ENCODE data around the gene MSRB3. TPM values are rescaled to one million over a fixed set of nuclear protein-coding genes. Genes with fewer than 3 reads are reported as not detected.

The MSRB3 gene
- polyA plus RNA-seq, 1 donor (not counting 4 experiments of a cell fraction or from before 2014, with no cell fraction given), result 12.3 TPM

- H3K79me2 ChIP-seq (ENCODE audit: control insufficient read depth, insufficient read depth, low read length), result no peaks in the 10 kb centered on the region
- no peaks in the 10 kb centered on the region for H3K36me3 ChIP-seq (ENCODE audit: control insufficient read depth in 2 of 2, extremely low read depth in 1 of 2, insufficient read depth in 2 of 2, low read length in 2 of 2)
- H3K9ac ChIP-seq (ENCODE audit: control insufficient read depth, extremely low read depth, insufficient read depth, low read length), result no peak overlapping the region
- TF ChIP-seq, protein P1, sequence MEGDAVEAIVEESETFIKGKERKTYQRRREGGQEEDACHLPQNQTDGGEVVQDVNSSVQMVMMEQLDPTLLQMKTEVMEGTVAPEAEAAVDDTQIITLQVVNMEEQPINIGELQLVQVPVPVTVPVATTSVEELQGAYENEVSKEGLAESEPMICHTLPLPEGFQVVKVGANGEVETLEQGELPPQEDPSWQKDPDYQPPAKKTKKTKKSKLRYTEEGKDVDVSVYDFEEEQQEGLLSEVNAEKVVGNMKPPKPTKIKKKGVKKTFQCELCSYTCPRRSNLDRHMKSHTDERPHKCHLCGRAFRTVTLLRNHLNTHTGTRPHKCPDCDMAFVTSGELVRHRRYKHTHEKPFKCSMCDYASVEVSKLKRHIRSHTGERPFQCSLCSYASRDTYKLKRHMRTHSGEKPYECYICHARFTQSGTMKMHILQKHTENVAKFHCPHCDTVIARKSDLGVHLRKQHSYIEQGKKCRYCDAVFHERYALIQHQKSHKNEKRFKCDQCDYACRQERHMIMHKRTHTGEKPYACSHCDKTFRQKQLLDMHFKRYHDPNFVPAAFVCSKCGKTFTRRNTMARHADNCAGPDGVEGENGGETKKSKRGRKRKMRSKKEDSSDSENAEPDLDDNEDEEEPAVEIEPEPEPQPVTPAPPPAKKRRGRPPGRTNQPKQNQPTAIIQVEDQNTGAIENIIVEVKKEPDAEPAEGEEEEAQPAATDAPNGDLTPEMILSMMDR (optimal IDR thresholded peaks at IDR 0.05 in 1 of 3, IDR thresholded peaks at IDR 0.05 in 1 of 3, conservative IDR thresholded peaks at IDR 0.05 in 1 of 3; ENCODE audit: extremely low read depth in 1 of 3, insufficient read depth in 2 of 3, low read length in 3 of 3), result no peak
- no peak for TF ChIP-seq EZH2 (IDR thresholded peaks at IDR 0.05; ENCODE audit: low read length)
- no peaks in the 10 kb centered on the region for H4K20me1 ChIP-seq (ENCODE audit: control insufficient read depth, extremely low read depth, insufficient read depth, low read length)
- H3K27ac ChIP-seq (ENCODE audit: control insufficient read depth, insufficient read depth, low read length), result no peak overlapping the region
- FAIRE-seq (no peak), DNase-seq (ENCODE audit: low read depth, low spot score) (no peak)
- H2AFZ ChIP-seq (ENCODE audit: control insufficient read depth, low read length), result no peak overlapping the region
- dilution Hi-C loops (cut with MboI; ENCODE audit: extremely low pct_ligation_motif_present, low sequenced_read_pairs), result no loop called here
- H3K27me3 ChIP-seq (ENCODE audit: control insufficient read depth, extremely low read depth, insufficient read depth, low read length), result peaks cover 11% of the 10 kb centered on the region
- H3K4me2 ChIP-seq (ENCODE audit: control insufficient read depth, extremely low read depth, insufficient read depth, low read depth, low read length), result no peak overlapping the region
- H3K9me3 ChIP-seq (ENCODE audit: control insufficient read depth, low read depth, low read length), result no peaks in the 10 kb centered on the region
- H3K9me1 ChIP-seq (ENCODE audit: control insufficient read depth, extremely low read depth, insufficient read depth, low read length), result no peaks in the 10 kb centered on the region
- no peaks in the 10 kb centered on the region for H3K4me1 ChIP-seq (ENCODE audit: control insufficient read depth, extremely low read depth, insufficient read depth, low read length)
- no peak overlapping the region for H3K4me3 ChIP-seq (ENCODE audit: control insufficient read depth in 2 of 3, extremely low read depth in 1 of 3, insufficient read depth in 2 of 3, low read depth in 1 of 3, low read length in 3 of 3)
Observed at GRCh38 chr12:65292241-65292640, 13.8 kb downstream of the MSRB3 start.

GRCh38 chr12:65293735-65294134 is 15.3 kb downstream of the MSRB3 start:
- no peaks in the 10 kb centered on the region for H3K36me3 ChIP-seq (ENCODE audit: control insufficient read depth in 2 of 2, extremely low read depth in 1 of 2, insufficient read depth in 2 of 2, low read length in 2 of 2)
- H3K9me3 ChIP-seq (ENCODE audit: control insufficient read depth, low read depth, low read length), result no peaks in the 10 kb centered on the region
- no peak for TF ChIP-seq EZH2 (IDR thresholded peaks at IDR 0.05; ENCODE audit: low read length)
- TF ChIP-seq, protein P1 (optimal IDR thresholded peaks at IDR 0.05 in 1 of 3, IDR thresholded peaks at IDR 0.05 in 1 of 3, conservative IDR thresholded peaks at IDR 0.05 in 1 of 3; ENCODE audit: extremely low read depth in 1 of 3, insufficient read depth in 2 of 3, low read length in 3 of 3), result no peak
- FAIRE-seq, result no peak
- H4K20me1 ChIP-seq (ENCODE audit: control insufficient read depth, extremely low read depth, insufficient read depth, low read length), result no peaks in the 10 kb centered on the region
- no peak for DNase-seq (ENCODE audit: low read depth, low spot score)
- no peak overlapping the region for H3K9ac ChIP-seq (ENCODE audit: control insufficient read depth, extremely low read depth, insufficient read depth, low read length)
- H3K4me2 ChIP-seq (ENCODE audit: control insufficient read depth, extremely low read depth, insufficient read depth, low read depth, low read length), result no peak overlapping the region
- peaks cover 11% of the 10 kb centered on the region for H3K27me3 ChIP-seq (ENCODE audit: control insufficient read depth, extremely low read depth, insufficient read depth, low read length)
- no peaks in the 10 kb centered on the region for H3K79me2 ChIP-seq (ENCODE audit: control insufficient read depth, insufficient read depth, low read length)
- no peak overlapping the region for H3K4me3 ChIP-seq (ENCODE audit: control insufficient read depth in 2 of 3, extremely low read depth in 1 of 3, insufficient read depth in 2 of 3, low read depth in 1 of 3, low read length in 3 of 3)
- no peaks in the 10 kb centered on the region for H3K4me1 ChIP-seq (ENCODE audit: control insufficient read depth, extremely low read depth, insufficient read depth, low read length)
- no peaks in the 10 kb centered on the region for H3K9me1 ChIP-seq (ENCODE audit: control insufficient read depth, extremely low read depth, insufficient read depth, low read length)
- no peak overlapping the region for H2AFZ ChIP-seq (ENCODE audit: control insufficient read depth, low read length)
- H3K27ac ChIP-seq (ENCODE audit: control insufficient read depth, insufficient read depth, low read length), result no peak overlapping the region
- dilution Hi-C loops (cut with MboI; ENCODE audit: extremely low pct_ligation_motif_present, low sequenced_read_pairs), result no loop called here
